DND-41 (cell line): ENCODE data around the gene TRAF3IP1.
A peak's percentile ranks its signal among the peaks of the same experiment; 100 is the strongest.

ENCODE experiments used
- ATAC-seq: fragments of 200-7000 bp; cut with Tn5 transposase; 3 replicates; pipeline ENCODE4 v1.9.1; 2021; ENCODE audit warnings: low read depth; ENCODE audit not compliant: insufficient read depth
- DNase-seq: peaks from one replicate; pipeline ENCODE4 v3.0.0-alpha.2; 2020
- H2AFZ ChIP-seq: 2 replicates; pipeline ENCODE4 v1.6.0; 2012; ENCODE audit warnings: low read depth, low read length
- H3K27ac ChIP-seq: 2 replicates; pipeline ENCODE4 v1.5.1; 2012; ENCODE audit warnings: low read length, inconsistent platforms
- H3K27me3 ChIP-seq: fragments of 200-600 bp; sonication (generic); 2 replicates; pipeline ENCODE4 v1.6.0; 2012; ENCODE audit warnings: low read length, mild to moderate bottlenecking, inconsistent platforms; ENCODE audit not compliant: insufficient read depth, poor library complexity
- H3K36me3 ChIP-seq: 2 replicates; pipeline ENCODE4 v1.5.1; 2012; ENCODE audit warnings: low read length, inconsistent platforms; ENCODE audit not compliant: insufficient read depth
- H3K4me1 ChIP-seq: 2 replicates; pipeline ENCODE4 v1.5.1; 2012; ENCODE audit warnings: mild to moderate bottlenecking, low read length; ENCODE audit not compliant: insufficient read depth
- H3K4me2 ChIP-seq: 2 replicates; pipeline ENCODE4 v1.6.0; 2012; ENCODE audit warnings: mild to moderate bottlenecking, moderate library complexity, low read length, inconsistent platforms; ENCODE audit not compliant: insufficient read depth
- H3K4me3 ChIP-seq, 2 experiments: fragments of 200-600 bp in 1 of 2; shearing (Covaris generic) in 1 of 2; 2 replicates each; pipeline ENCODE4 v1.5.1; 2012 to 2016; ENCODE audit warnings: inconsistent platforms in 2 of 2, low read length in 2 of 2, mild to moderate bottlenecking in 2 of 2, low read depth in 1 of 2, moderate library complexity in 1 of 2
- H3K79me2 ChIP-seq: 2 replicates; pipeline ENCODE4 v1.6.0; 2012; ENCODE audit warnings: low read length, inconsistent platforms; ENCODE audit not compliant: insufficient read depth
- H3K9ac ChIP-seq: 2 replicates; pipeline ENCODE4 v1.6.0; 2012; ENCODE audit warnings: low read depth, mild to moderate bottlenecking, inconsistent platforms, low read length, moderate library complexity
- H3K9me3 ChIP-seq: 2 replicates; pipeline ENCODE4 v1.5.1; 2012; ENCODE audit warnings: low read length, moderate library complexity, mild to moderate bottlenecking, inconsistent platforms; ENCODE audit not compliant: insufficient read depth, severe bottlenecking
- H4K20me1 ChIP-seq: 2 replicates; pipeline ENCODE4 v1.6.0; 2012; ENCODE audit warnings: low read length; ENCODE audit not compliant: insufficient read depth
- EZH2 ChIP-seq: IDR thresholded peaks from 3 replicates; pipeline ENCODE4 v1.6.1; 2012; ENCODE audit warnings: borderline replicate concordance, low read depth, mild to moderate bottlenecking, moderate library complexity, low read length, inconsistent platforms; ENCODE audit not compliant: severe bottlenecking
- TF ChIP-seq, protein P1 (sequence below): IDR thresholded peaks from 2 replicates; pipeline ENCODE4 v1.5.1; 2012; ENCODE audit warnings: borderline replicate concordance, low read length, moderate library complexity, mild to moderate bottlenecking; ENCODE audit not compliant: poor library complexity, severe bottlenecking; ENCODE audit errors: extremely low read depth

Gene TRAF3IP1

DNA sequence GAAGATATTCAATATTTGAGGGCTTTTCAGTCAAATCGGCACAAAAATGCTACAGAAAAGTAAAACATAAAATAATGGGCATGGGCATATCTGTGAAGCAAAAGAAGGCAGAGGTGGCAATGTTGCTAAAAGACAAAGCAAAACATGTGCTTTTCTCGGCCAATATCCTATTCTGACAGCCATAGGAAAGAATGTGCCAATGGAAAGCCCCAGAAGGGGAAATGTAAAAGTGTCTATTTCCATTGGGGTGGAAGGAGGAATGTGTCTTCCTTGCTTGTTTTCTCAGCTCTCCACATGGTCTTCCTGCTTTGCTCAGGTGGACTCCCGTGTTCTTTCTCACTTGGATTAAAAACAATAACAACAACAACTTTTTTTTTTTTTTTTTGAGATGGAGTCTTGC is 18.2 kb upstream of the TRAF3IP1 start:
- no peak for DNase-seq
- Histone ChIP-seq H3K79me2 (no peaks in the 10 kb centered on the region), H3K27ac (no peak overlapping the region), H3K4me2 (no peak overlapping the region), H3K36me3 (no peaks in the 10 kb centered on the region), H3K4me1 (no peaks in the 10 kb centered on the region), H2AFZ (no peak overlapping the region), H3K9ac (no peak overlapping the region), H3K27me3 (peaks cover 8% of the 10 kb centered on the region), H3K4me3 (no peak overlapping the region), H3K9me3 (no peaks in the 10 kb centered on the region), H4K20me1 (no peaks in the 10 kb centered on the region)
- TF ChIP-seq, protein P1, sequence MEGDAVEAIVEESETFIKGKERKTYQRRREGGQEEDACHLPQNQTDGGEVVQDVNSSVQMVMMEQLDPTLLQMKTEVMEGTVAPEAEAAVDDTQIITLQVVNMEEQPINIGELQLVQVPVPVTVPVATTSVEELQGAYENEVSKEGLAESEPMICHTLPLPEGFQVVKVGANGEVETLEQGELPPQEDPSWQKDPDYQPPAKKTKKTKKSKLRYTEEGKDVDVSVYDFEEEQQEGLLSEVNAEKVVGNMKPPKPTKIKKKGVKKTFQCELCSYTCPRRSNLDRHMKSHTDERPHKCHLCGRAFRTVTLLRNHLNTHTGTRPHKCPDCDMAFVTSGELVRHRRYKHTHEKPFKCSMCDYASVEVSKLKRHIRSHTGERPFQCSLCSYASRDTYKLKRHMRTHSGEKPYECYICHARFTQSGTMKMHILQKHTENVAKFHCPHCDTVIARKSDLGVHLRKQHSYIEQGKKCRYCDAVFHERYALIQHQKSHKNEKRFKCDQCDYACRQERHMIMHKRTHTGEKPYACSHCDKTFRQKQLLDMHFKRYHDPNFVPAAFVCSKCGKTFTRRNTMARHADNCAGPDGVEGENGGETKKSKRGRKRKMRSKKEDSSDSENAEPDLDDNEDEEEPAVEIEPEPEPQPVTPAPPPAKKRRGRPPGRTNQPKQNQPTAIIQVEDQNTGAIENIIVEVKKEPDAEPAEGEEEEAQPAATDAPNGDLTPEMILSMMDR: no peak
- TF ChIP-seq EZH2: no peak
- ATAC-seq: no peak

DNA sequence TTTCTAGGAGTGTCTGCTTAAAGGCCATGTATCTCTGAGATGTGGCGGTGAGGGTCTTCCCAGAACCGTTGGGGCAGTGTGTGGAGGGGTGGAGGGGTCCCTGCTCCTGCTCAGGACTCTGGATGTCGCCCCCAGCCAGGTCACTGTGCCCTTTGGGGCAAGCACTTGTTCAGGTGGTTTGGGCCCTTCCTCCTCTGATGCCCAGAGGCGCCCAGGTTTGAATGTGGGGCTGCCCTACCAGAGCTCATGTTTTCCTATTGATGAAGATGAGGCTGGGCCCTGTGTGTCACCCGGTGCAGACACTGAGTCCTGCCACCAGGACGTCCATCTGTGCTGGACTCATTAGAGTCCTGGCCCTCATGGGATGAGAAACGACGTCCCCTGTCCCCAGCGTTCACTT is 17.6 kb upstream of the TRAF3IP1 start:
- Histone ChIP-seq H3K27me3 (peaks cover 5% of the 10 kb centered on the region), H3K9me3 (no peaks in the 10 kb centered on the region), H3K4me3 (no peak overlapping the region), H3K4me1 (no peaks in the 10 kb centered on the region), H3K79me2 (no peaks in the 10 kb centered on the region), H3K4me2 (no peak overlapping the region), H3K36me3 (no peaks in the 10 kb centered on the region), H4K20me1 (no peaks in the 10 kb centered on the region), H3K9ac (no peak overlapping the region), H3K27ac (no peak overlapping the region), H2AFZ (no peak overlapping the region)
- ATAC-seq: no peak
- no peak for DNase-seq
- TF ChIP-seq, protein P1: no peak
- TF ChIP-seq EZH2: no peak

DNA sequence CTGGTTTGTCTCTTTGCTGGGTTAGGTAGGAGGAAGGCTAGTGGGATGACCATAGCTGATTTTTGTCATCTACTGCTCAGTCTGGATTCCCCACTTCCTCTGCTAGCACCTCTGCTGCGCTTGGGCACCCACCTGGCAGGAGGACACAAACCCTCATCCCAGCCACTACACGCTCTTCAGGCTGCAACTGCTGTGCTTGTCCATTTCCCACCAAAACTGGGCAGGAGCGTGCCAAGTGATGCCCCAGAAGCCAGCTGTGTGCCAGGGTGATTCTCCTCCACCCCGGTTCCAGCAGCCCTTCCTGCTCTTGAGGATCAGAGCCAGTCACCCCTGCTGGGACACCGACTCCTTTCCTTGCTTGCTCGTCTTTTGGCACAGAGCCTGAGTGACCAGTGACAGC is 16.2 kb upstream of the TRAF3IP1 start:
- Histone ChIP-seq H3K36me3 (no peaks in the 10 kb centered on the region), H3K4me3 (no peak overlapping the region), H3K4me1 (no peaks in the 10 kb centered on the region), H3K27ac (no peak overlapping the region), H4K20me1 (no peaks in the 10 kb centered on the region), H3K4me2 (no peak overlapping the region), H3K9ac (no peak overlapping the region), H3K9me3 (no peaks in the 10 kb centered on the region), H3K27me3 (peaks cover 4% of the 10 kb centered on the region), H3K79me2 (no peaks in the 10 kb centered on the region), H2AFZ (no peak overlapping the region)
- no peak for DNase-seq
- TF ChIP-seq EZH2: no peak
- TF ChIP-seq, protein P1: no peak
- no peak for ATAC-seq

DNA sequence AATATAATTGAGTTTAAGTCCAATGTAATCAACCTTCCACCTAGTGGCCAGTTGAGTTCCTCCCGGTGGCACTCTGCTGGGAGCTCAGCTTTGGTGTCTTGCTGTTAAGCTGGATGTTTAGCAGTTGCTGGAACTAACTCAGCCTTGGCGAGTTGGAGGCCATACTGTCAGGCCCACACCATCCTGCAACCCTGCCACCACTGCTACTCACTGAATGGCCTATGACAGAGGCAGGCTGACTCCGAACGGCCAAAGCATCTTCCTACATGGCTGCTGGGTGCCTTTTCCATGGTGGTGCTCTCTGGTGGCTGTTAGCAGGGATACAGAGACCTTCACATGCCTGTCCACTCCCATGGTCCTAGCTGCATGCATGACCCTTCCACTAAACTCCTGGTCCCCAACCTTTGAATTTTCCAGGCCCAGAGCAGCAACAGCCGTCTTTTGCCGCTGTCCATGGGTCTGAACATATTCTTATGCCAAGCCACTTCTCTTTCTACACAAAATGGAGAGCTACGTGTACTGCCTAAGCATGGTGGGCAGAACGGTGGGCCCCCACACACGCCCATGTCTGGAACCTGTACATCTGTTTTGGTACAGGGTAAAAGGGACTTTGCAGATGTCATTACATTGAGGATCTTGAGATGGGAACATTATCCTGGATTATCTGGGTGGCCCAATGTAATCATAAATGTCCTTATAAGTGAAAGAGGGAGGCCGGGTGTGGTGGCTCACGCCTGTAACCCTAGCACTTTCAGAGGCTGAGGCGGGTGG is 15.0 kb upstream of the TRAF3IP1 start:
- H3K9me3 ChIP-seq: no peaks in the 10 kb centered on the region
- H3K4me1 ChIP-seq: no peaks in the 10 kb centered on the region
- H3K36me3 ChIP-seq: no peaks in the 10 kb centered on the region
- no peak overlapping the region for H3K9ac ChIP-seq
- no peak overlapping the region for H3K4me3 ChIP-seq
- H4K20me1 ChIP-seq: no peaks in the 10 kb centered on the region
- ATAC-seq (no peak), DNase-seq (no peak)
- TF ChIP-seq EZH2: no peak
- TF ChIP-seq, protein P1: peak; percentile 31
- H3K27me3 ChIP-seq: no peaks in the 10 kb centered on the region
- H2AFZ ChIP-seq: no peak overlapping the region
- no peaks in the 10 kb centered on the region for H3K79me2 ChIP-seq
- no peak overlapping the region for H3K4me2 ChIP-seq
- H3K27ac ChIP-seq: no peak overlapping the region
